SH-SY5Y (cell line): ENCODE results near the gene FLVCR2.

ENCODE experiments used
- GATA2 ChIP-seq: IDR thresholded peaks from 2 replicates; pipeline ENCODE4 v1.6.1; 2011; ENCODE audit warnings: mild to moderate bottlenecking, low read depth, low read length
- GATA3 ChIP-seq: IDR thresholded peaks from 2 replicates; pipeline ENCODE4 v1.6.1; 2011; ENCODE audit warnings: low read depth, mild to moderate bottlenecking, low read length, moderate library complexity

GRCh38 chr14:75561013-75561432 lies 17.4 kb upstream of the FLVCR2 start:
- TF ChIP-seq GATA2 (no peak), GATA3 (no peak)
